Measurements from ENCODE around the gene XCR1. TPM values are rescaled to one million over a fixed set of nuclear protein-coding genes. Genes with fewer than 3 reads are reported as not detected.
"Not testable (repeated sequence)": the region's sequence is repeated elsewhere in the genome, so short reads cannot be mapped to it uniquely, and the experiment has no call there.

The XCR1 gene
- total and polyA plus RNA-seq, 2 experiments from 2014 or later: not detected

DNA sequence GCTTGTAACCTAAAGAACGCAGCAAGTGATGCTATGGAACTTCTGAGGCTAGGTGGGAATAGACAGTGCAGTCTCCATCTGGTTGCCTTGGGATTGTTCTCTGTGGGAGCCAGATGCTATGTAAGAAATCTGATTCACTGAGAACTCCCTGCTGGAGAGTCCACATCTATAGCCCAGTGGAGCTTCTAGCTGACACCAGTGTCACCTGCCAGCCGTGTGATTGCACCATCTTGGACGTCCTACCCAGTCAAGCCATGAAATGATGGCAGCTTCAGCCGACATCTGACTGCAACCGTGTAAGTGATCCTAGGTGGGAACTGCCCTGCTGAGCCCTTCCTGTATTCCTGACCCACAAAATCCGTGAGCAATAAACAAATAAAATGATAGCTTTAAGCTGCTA is 19.2 kb downstream of the XCR1 start:
- no peaks in the 10 kb centered on the region for H3K9me2 ChIP-seq (ENCODE audit: insufficient read depth)
- H3K9me3 ChIP-seq (ENCODE audit: low read depth): no peaks in the 10 kb centered on the region
- in situ Hi-C loops (cut with MboI): no loop called here
- no peaks in the 10 kb centered on the region for H3K79me2 ChIP-seq (ENCODE audit: insufficient read depth)
- H3F3A ChIP-seq (ENCODE audit: insufficient read depth): peaks cover 21% of the 10 kb centered on the region
- TF ChIP-seq EZH2 (IDR thresholded peaks at IDR 0.05; ENCODE audit: insufficient read depth, poor library complexity, severe bottlenecking) (no peak), EZH2phosphoT487 (IDR thresholded peaks at IDR 0.05; ENCODE audit: insufficient read depth, low read depth) (no peak)
- H3K36me3 ChIP-seq (ENCODE audit: low read depth): no peaks in the 10 kb centered on the region
- peaks cover 17% of the 10 kb centered on the region for H3K4me1 ChIP-seq (ENCODE audit: insufficient read depth)
- no peak overlapping the region for H3K27ac ChIP-seq
- DNase-seq: no peak
- no peak overlapping the region for H2AFZ ChIP-seq
- H4K20me1 ChIP-seq (ENCODE audit: insufficient read depth): no peaks in the 10 kb centered on the region
- 83 to 85% methylated on average over 6 of the region's 6 CpGs for WGBS, 2 experiments (ENCODE audit: low coverage in 1 of 2, low lambda C conversion rate in 2 of 2, missing lambda C conversion rate in 2 of 2)
- H3K4me2 ChIP-seq (ENCODE audit: unreplicated experiment): no peak overlapping the region
- H3K9ac ChIP-seq: no peak overlapping the region
- no peak overlapping the region for H3K4me3 ChIP-seq
- no peaks in the 10 kb centered on the region; the same call in 1 of the 2 replicates for H3K27me3 ChIP-seq (replicated peaks; ENCODE audit: insufficient read depth)

DNA sequence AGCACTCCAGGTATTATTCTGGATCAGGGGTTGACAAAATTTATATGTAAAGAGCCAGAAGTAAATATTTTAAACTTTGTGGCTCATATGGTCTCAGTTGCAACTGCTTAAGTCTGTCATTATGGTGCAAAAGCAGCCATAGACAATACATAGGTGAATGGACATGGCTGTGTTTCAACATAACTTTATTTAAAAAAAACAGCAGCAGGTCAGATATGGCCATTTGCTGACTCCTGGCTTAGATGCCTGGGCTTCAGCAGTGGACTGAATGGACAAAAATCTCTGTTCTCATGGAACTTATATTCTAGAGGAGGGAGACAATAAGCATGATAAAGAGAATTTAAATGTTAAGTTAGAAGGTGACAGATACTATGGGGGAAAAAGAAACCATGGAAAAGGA is 20.0 kb downstream of the XCR1 start:
- Histone ChIP-seq H3K4me1 (ENCODE audit: insufficient read depth) (peaks cover 17% of the 10 kb centered on the region), H3K79me2 (ENCODE audit: insufficient read depth) (no peaks in the 10 kb centered on the region), H3K27ac (peak overlapping the region; percentile 45), H3K36me3 (ENCODE audit: low read depth) (no peaks in the 10 kb centered on the region), H2AFZ (no peak overlapping the region), H3K9me2 (ENCODE audit: insufficient read depth) (no peaks in the 10 kb centered on the region), H3K4me3 (no peak overlapping the region), H3K4me2 (ENCODE audit: unreplicated experiment) (no peak overlapping the region), H4K20me1 (ENCODE audit: insufficient read depth) (no peaks in the 10 kb centered on the region), H3K27me3 (replicated peaks; ENCODE audit: insufficient read depth) (no peaks in the 10 kb centered on the region), H3F3A (ENCODE audit: insufficient read depth) (peaks cover 21% of the 10 kb centered on the region), H3K9ac (no peak overlapping the region), H3K9me3 (ENCODE audit: low read depth) (no peaks in the 10 kb centered on the region)
- TF ChIP-seq EZH2phosphoT487 (IDR thresholded peaks at IDR 0.05; ENCODE audit: insufficient read depth, low read depth): no peak
- no peak for TF ChIP-seq EZH2 (IDR thresholded peaks at IDR 0.05; ENCODE audit: insufficient read depth, poor library complexity, severe bottlenecking)
- DNase-seq: no peak
- in situ Hi-C loops (cut with MboI): no loop called here

DNA sequence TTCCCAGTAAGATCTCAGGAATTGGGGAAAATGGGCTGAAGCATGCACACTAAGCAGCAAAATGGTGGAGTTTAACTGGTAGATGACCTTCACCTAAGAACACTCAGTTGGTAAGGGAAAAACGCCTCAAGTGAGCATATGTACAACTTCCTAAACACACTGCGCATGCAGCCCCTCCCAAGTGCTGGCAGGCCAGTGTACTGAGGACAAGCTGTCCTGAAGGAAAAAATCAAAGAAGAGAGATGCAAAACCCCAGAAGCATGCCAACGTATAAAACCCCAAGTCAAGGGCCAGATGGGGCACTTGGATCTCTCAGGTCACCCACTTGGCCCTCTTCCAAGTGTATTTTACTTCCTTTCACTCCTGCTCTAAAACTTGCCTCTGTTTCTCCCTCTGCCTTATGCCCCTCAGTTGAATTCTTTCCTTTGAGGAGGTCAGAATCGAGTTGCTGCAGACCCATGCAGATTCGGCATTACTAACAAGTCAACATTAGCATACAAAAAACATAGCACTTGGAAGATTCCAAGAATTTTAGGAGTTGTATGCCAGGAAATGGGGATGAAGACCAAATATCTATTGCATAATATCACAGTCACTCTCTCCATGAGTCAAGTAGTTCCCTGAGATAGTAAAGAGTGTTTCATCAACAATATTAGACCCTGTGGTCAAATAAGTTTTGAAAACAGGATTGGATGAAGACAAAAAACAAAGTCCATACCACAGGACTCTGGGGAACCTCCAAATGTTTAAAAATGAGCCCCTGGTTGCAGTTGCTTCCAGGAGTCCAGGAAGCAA is 20.8 kb downstream of the XCR1 start:
- no peaks in the 10 kb centered on the region for H3K27me3 ChIP-seq (replicated peaks; ENCODE audit: insufficient read depth)
- H3F3A ChIP-seq (ENCODE audit: insufficient read depth): peaks cover 21% of the 10 kb centered on the region
- no peaks in the 10 kb centered on the region for H3K9me3 ChIP-seq (ENCODE audit: low read depth)
- peak; percentile 85 for DNase-seq
- peak overlapping the region; percentile 45 for H3K27ac ChIP-seq
- H3K79me2 ChIP-seq (ENCODE audit: insufficient read depth): no peaks in the 10 kb centered on the region
- H3K4me1 ChIP-seq (ENCODE audit: insufficient read depth): peaks cover 17% of the 10 kb centered on the region
- no peak overlapping the region for H3K9ac ChIP-seq
- TF ChIP-seq EZH2phosphoT487 (IDR thresholded peaks at IDR 0.05; ENCODE audit: insufficient read depth, low read depth): no peak
- no peak for TF ChIP-seq EZH2 (IDR thresholded peaks at IDR 0.05; ENCODE audit: insufficient read depth, poor library complexity, severe bottlenecking)
- no peaks in the 10 kb centered on the region for H4K20me1 ChIP-seq (ENCODE audit: insufficient read depth)
- H3K36me3 ChIP-seq (ENCODE audit: low read depth): no peaks in the 10 kb centered on the region
- H2AFZ ChIP-seq: no peak overlapping the region
- H3K4me2 ChIP-seq (ENCODE audit: unreplicated experiment): peak overlapping the region; percentile 47
- no peaks in the 10 kb centered on the region for H3K9me2 ChIP-seq (ENCODE audit: insufficient read depth)
- in situ Hi-C loops (cut with MboI): no loop called here
- 16 to 21% methylated on average over 5 of the region's 5 CpGs for WGBS, 2 experiments (ENCODE audit: low coverage in 1 of 2, low lambda C conversion rate in 2 of 2, missing lambda C conversion rate in 2 of 2)
- no peak overlapping the region for H3K4me3 ChIP-seq

GRCh38 chr3:46003706-46004105 is 23.6 kb downstream of the XCR1 start:
- H4K20me1 ChIP-seq (ENCODE audit: insufficient read depth); in situ Hi-C loops (cut with MboI); H3K9me2 ChIP-seq (ENCODE audit: insufficient read depth); H2AFZ ChIP-seq; H3K9me3 ChIP-seq (ENCODE audit: low read depth); H3K4me3 ChIP-seq; DNase-seq; H3K4me2 ChIP-seq (ENCODE audit: unreplicated experiment); H3K27ac ChIP-seq; H3K36me3 ChIP-seq (ENCODE audit: low read depth); H3K9ac ChIP-seq; H3K27me3 ChIP-seq (replicated peaks; ENCODE audit: insufficient read depth); H3K79me2 ChIP-seq (ENCODE audit: insufficient read depth): not testable (repeated sequence)
- Histone ChIP-seq H3F3A (ENCODE audit: insufficient read depth) (peaks cover 21% of the 10 kb centered on the region), H3K4me1 (ENCODE audit: insufficient read depth) (peaks cover 17% of the 10 kb centered on the region)

DNA sequence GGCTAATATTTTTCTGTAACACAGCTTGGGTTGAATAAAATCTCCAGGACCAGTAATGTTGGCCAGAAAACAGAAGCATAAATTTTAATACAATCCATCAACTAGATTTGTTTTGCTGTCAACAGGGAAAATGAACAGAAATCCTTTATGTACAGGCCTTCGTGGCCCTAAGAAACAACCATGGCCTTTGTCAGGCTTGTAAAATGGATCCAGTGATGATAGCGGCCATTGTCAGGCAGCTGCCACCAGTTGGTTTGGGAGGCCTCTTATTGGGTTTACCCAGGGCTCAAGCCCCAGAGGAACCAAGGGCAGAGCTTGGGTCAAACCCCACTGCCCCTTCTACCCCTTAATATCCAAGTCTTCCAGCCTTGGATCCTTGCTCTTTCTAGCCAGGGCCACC is 26.1 kb downstream of the XCR1 start:
- Histone ChIP-seq H4K20me1 (ENCODE audit: insufficient read depth) (no peaks in the 10 kb centered on the region), H3K36me3 (ENCODE audit: low read depth) (no peaks in the 10 kb centered on the region), H3K4me2 (ENCODE audit: unreplicated experiment) (no peak overlapping the region), H3K4me1 (ENCODE audit: insufficient read depth) (peaks cover 5% of the 10 kb centered on the region; the same call in 1 of the 2 replicates), H3K27ac (no peak overlapping the region), H2AFZ (no peak overlapping the region), H3K9ac (no peak overlapping the region), H3K4me3 (no peak overlapping the region), H3K79me2 (ENCODE audit: insufficient read depth) (no peaks in the 10 kb centered on the region), H3K27me3 (replicated peaks; ENCODE audit: insufficient read depth) (no peaks in the 10 kb centered on the region), H3K9me2 (ENCODE audit: insufficient read depth) (no peaks in the 10 kb centered on the region), H3F3A (ENCODE audit: insufficient read depth) (peaks cover 5% of the 10 kb centered on the region), H3K9me3 (ENCODE audit: low read depth) (no peaks in the 10 kb centered on the region)
- 76 to 87% methylated on average over 2 of the region's 2 CpGs for WGBS, 2 experiments (ENCODE audit: low coverage in 1 of 2, low lambda C conversion rate in 2 of 2, missing lambda C conversion rate in 2 of 2)
- no peak for DNase-seq
- in situ Hi-C loops (cut with MboI): no loop called here
- TF ChIP-seq EZH2phosphoT487 (IDR thresholded peaks at IDR 0.05; ENCODE audit: insufficient read depth, low read depth): no peak

All from GM23248 (cell line).